Endothelial cell of umbilical vein (primary cell): ENCODE measurements around the gene TEX53. TPM values are rescaled to one million over a fixed set of nuclear protein-coding genes. Genes with fewer than 3 reads are reported as not detected.

ENCODE experiments used
- BruUV-seq: library from RNA; stranded (reverse); fragments of 400-500 nt; replicated peaks from 2 replicates; lab custom pipeline; 2021; lab: Mats Ljungman, UMichigan
- CTCF ChIA-PET: fragments of 300-600, 350-600 bp; sonication (Branson Sonifier 250); formaldehyde crosslinking; loops from one replicate; lab custom pipeline; 2021; ENCODE audit warnings: antibody characterized with exemption, inconsistent platforms; lab: Charles Lee
- POLR2A ChIA-PET: fragments of 300-600, 350-600 bp; sonication (Branson Sonifier 250); formaldehyde crosslinking; loops from one replicate; lab custom pipeline; 2021; ENCODE audit warnings: antibody characterized with exemption, inconsistent platforms; lab: Charles Lee
- DNase-seq: peaks from one replicate; pipeline ENCODE4 v3.0.0-alpha.2; 2011; ENCODE audit warnings: low read depth, low spot score
- FAIRE-seq: peaks from 2 replicates; lab custom pipeline; 2011; peaks lifted over from hg19 to GRCh38; lab: Jason Lieb, UNC
- H2AFZ ChIP-seq: 2 replicates; pipeline ENCODE4 v1.6.0; 2012; ENCODE audit warnings: low read depth, low read length, control low read depth, inconsistent platforms
- H3K27ac ChIP-seq: 2 replicates; pipeline ENCODE4 v1.5.1; 2011; ENCODE audit warnings: low read depth, mild to moderate bottlenecking, control low read depth, low read length, moderate library complexity; ENCODE audit not compliant: insufficient read depth
- H3K27me3 ChIP-seq, 2 experiments: 2 replicates each; pipeline versions ENCODE4 v1.6.0 to v1.6.1; 2011; ENCODE audit warnings: low read length in 2 of 2, mixed read lengths in 1 of 2; ENCODE audit not compliant: control insufficient read depth in 2 of 2, insufficient read depth in 2 of 2
- H3K36me3 ChIP-seq, 2 experiments: 2 replicates in 1 of 2; 3 replicates in 1 of 2; pipeline ENCODE4 v1.5.1; 2011; ENCODE audit warnings: low read length in 2 of 2, mild to moderate bottlenecking in 1 of 2, moderate library complexity in 1 of 2; ENCODE audit not compliant: control insufficient read depth in 2 of 2, insufficient read depth in 2 of 2; ENCODE audit errors: extremely low read depth in 1 of 2
- H3K4me1 ChIP-seq: 3 replicates; pipeline ENCODE4 v1.5.1; 2011; ENCODE audit warnings: mild to moderate bottlenecking, low read length; ENCODE audit not compliant: control insufficient read depth, insufficient read depth; ENCODE audit errors: extremely low read depth
- H3K4me2 ChIP-seq: 2 replicates; pipeline ENCODE4 v1.6.1; 2011; ENCODE audit warnings: low read length, control low read depth, mixed read lengths; ENCODE audit not compliant: insufficient read depth
- H3K4me3 ChIP-seq, 3 experiments: fragments of 200-600 bp in 1 of 3; sonication (generic), shearing (Covaris generic) in 1 of 3; replicated peaks in 1 of 3; 2 replicates each; pipeline ENCODE4 v1.5.1; 2011 to 2016; ENCODE audit warnings: control low read depth in 3 of 3, low read length in 3 of 3, mild to moderate bottlenecking in 2 of 3, inconsistent platforms in 1 of 3, low read depth in 1 of 3, moderate library complexity in 1 of 3; ENCODE audit not compliant: insufficient read depth in 1 of 3
- H3K79me2 ChIP-seq: 2 replicates; pipeline ENCODE4 v1.6.0; 2012; ENCODE audit warnings: low read length, inconsistent platforms; ENCODE audit not compliant: control insufficient read depth, insufficient read depth
- H3K9ac ChIP-seq: replicated peaks from 2 replicates; pipeline ENCODE3; 2011; ENCODE audit warnings: low read length, control low read depth; ENCODE audit not compliant: insufficient read depth; ENCODE audit errors: extremely low read depth
- H3K9me1 ChIP-seq: replicated peaks from 3 replicates; pipeline ENCODE4 v1.6.0; 2011; ENCODE audit warnings: mild to moderate bottlenecking, low read length; ENCODE audit not compliant: control insufficient read depth, insufficient read depth; ENCODE audit errors: extremely low read depth
- H3K9me3 ChIP-seq: replicated peaks from 2 replicates; pipeline ENCODE4 v1.5.1; 2012; ENCODE audit warnings: low read length, inconsistent platforms; ENCODE audit not compliant: control insufficient read depth, insufficient read depth
- H4K20me1 ChIP-seq: replicated peaks from 2 replicates; pipeline ENCODE3; 2011; ENCODE audit warnings: mild to moderate bottlenecking, low read length; ENCODE audit not compliant: control insufficient read depth, insufficient read depth; ENCODE audit errors: extremely low read depth
- EZH2 ChIP-seq: IDR thresholded peaks from 2 replicates; pipeline ENCODE4 v1.6.1; 2012; ENCODE audit warnings: borderline replicate concordance, low read depth, mild to moderate bottlenecking, moderate library complexity, low read length, inconsistent platforms; ENCODE audit not compliant: severe bottlenecking
- FOS ChIP-seq: IDR thresholded peaks from 2 replicates; pipeline ENCODE4 v1.6.1; 2011; ENCODE audit warnings: mild to moderate bottlenecking, low read length, moderate library complexity, borderline replicate concordance; ENCODE audit not compliant: insufficient read depth
- GATA2 ChIP-seq: IDR thresholded peaks from 2 replicates; pipeline ENCODE4 v1.7.0; 2011; ENCODE audit warnings: low read depth, mild to moderate bottlenecking, moderate library complexity, mixed read lengths, low read length; ENCODE audit not compliant: insufficient read length, insufficient read depth
- JUN ChIP-seq: IDR thresholded peaks from 2 replicates; pipeline ENCODE4 v1.6.1; 2011; ENCODE audit warnings: borderline replicate concordance, low read depth; ENCODE audit not compliant: insufficient read length, insufficient read depth
- MYC ChIP-seq: IDR thresholded peaks from one replicate; pipeline ENCODE4 v1.6.1; 2011; ENCODE audit warnings: mild to moderate bottlenecking, low read depth, low read length
- POLR2A ChIP-seq: IDR thresholded peaks from 2 replicates; pipeline ENCODE4 v1.6.1; 2012; ENCODE audit warnings: low read depth, mild to moderate bottlenecking, control low read depth, low read length
- POLR2AphosphoS5 ChIP-seq: IDR thresholded peaks from 2 replicates; pipeline ENCODE4 v1.6.1; 2012; ENCODE audit warnings: low read depth, mild to moderate bottlenecking, control low read depth, low read length, moderate library complexity; ENCODE audit not compliant: insufficient read depth
- dilution Hi-C: fragments of 300-500 bp; cut with MboI; formaldehyde crosslinking; loops from one replicate; pipeline ENCODE4 v1.15.0; 2019; ENCODE audit warnings: low sequenced_read_pairs; ENCODE audit not compliant: extremely low pct_ligation_motif_present
- intact Hi-C: fragments of 100-400 bp; cut with micrococcal nuclease; formaldehyde crosslinking; loops from one replicate; pipeline ENCODE4 v1.10.0; 2022
- polyA plus RNA-seq, 4 experiments: library from polyadenylated mRNA; depleted of rRNA in 3 of 4; stranded (reverse) in 3 of 4; unstranded in 1 of 4; fragments of >200 nt; gene quantifications; 2 replicates each; pipeline versions ENCODE4 v1.2.1 to v1.2.3, GENCODE V29; 2011 to 2012; ENCODE audit warnings: missing spikeins in 1 of 4
- total RNA-seq: library from RNA; stranded (reverse); gene quantifications from 2 replicates; pipeline ENCODE4 v1.2.3, GENCODE V29; 2021
- TF ChIP-seq, protein P1 (sequence below), 2 donors: IDR thresholded peaks; 1 replicate in 1 of 2; 2 replicates in 1 of 2; pipeline ENCODE4 v1.5.1; 2011; ENCODE audit warnings: low read length in 2 of 2, mild to moderate bottlenecking in 2 of 2, moderate library complexity in 2 of 2, control low read depth in 1 of 2, inconsistent platforms in 1 of 2, low read depth in 1 of 2; ENCODE audit not compliant: insufficient read depth in 1 of 2; ENCODE audit errors: extremely low read depth in 1 of 2
- TF ChIP-seq, protein P2 (sequence below): IDR thresholded peaks from 2 replicates; pipeline ENCODE4 v1.6.1; 2011; ENCODE audit not compliant: insufficient read depth, insufficient read length

The TEX53 gene
- total and polyA plus RNA-seq, 2 donors (not counting 3 experiments of a cell fraction or from before 2014, with no cell fraction given) = not detected

DNA sequence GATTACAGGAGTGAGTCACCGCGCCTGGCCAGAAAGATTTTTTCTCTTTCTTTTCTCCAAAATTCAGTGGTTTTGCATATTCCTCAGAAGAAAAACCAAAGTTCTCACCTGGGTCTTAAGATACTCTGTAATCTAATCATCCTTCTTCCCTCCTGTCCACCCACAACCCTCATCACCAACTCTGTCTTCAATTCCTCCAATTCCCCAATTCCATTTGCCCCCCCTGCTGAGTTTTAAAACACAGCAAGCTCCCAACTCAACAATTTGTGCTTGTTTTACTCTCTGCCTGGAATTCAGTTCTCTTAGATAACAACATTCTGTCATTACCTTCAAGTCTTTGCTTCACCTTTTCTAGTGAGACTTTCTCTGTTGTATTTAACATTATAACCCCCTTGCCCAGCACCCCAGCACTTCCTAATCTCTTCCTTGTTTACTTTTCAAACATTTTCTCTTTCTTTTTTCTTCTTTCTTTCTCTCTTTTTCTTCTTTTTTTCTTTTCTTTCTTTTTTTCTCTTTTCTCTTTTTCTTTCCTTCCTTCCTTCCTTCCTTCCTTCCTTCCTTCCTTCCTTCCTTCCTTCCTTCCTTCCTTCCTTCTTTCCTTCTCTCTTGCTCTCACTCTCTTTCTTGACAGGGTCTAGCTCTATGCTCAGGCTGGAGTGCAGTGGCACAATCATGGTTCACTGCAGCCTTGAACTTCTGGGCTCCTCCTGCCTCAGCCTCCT is 16.6 kb upstream of the TEX53 start:
- intact Hi-C loops = no loop called here
- Histone ChIP-seq H3K9me1 (no peaks in the 10 kb centered on the region), H4K20me1 (no peaks in the 10 kb centered on the region), H2AFZ (no peak overlapping the region), H3K79me2 (no peaks in the 10 kb centered on the region), H3K4me1 (peaks cover 23% of the 10 kb centered on the region), H3K9me3 (no peaks in the 10 kb centered on the region), H3K27ac (no peak overlapping the region), H3K9ac (no peak overlapping the region), H3K36me3 (no peaks in the 10 kb centered on the region), H3K27me3 (peaks cover 0 to 3% of the 10 kb centered on the region in 2 experiments), H3K4me2 (no peak overlapping the region), H3K4me3 (no peak overlapping the region)
- no TSS peak for BruUV-seq
- ChIA-PET CTCF (interaction anchor here (0.7 to 15.3 kb wide), 4 partner anchors 21 to 1405 kb away, joined by 3 to 270 read pairs (median 74); no protein-coding TSS in a partner anchor), POLR2A (no interaction called here)
- DNase-seq = no peak
- TF ChIP-seq EZH2 (no peak), JUN (no peak), GATA2 (no peak), FOS (no peak), POLR2AphosphoS5 (no peak), POLR2A (no peak), MYC (no peak)
- TF ChIP-seq, protein P1, sequence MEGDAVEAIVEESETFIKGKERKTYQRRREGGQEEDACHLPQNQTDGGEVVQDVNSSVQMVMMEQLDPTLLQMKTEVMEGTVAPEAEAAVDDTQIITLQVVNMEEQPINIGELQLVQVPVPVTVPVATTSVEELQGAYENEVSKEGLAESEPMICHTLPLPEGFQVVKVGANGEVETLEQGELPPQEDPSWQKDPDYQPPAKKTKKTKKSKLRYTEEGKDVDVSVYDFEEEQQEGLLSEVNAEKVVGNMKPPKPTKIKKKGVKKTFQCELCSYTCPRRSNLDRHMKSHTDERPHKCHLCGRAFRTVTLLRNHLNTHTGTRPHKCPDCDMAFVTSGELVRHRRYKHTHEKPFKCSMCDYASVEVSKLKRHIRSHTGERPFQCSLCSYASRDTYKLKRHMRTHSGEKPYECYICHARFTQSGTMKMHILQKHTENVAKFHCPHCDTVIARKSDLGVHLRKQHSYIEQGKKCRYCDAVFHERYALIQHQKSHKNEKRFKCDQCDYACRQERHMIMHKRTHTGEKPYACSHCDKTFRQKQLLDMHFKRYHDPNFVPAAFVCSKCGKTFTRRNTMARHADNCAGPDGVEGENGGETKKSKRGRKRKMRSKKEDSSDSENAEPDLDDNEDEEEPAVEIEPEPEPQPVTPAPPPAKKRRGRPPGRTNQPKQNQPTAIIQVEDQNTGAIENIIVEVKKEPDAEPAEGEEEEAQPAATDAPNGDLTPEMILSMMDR (IDR thresholded peaks at IDR 0.05; ENCODE audit: extremely low read depth in 1 of 2, insufficient read depth in 1 of 2, low read depth in 1 of 2, low read length in 2 of 2) = no peak
- TF ChIP-seq, protein P2, sequence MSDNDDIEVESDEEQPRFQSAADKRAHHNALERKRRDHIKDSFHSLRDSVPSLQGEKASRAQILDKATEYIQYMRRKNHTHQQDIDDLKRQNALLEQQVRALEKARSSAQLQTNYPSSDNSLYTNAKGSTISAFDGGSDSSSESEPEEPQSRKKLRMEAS = no peak
- FAIRE-seq = no peak
- dilution Hi-C loops = no loop called here
